Adrenal gland (tissue), 12 donors: ENCODE results near the gene CELSR2. TPM values are rescaled to one million over a fixed set of nuclear protein-coding genes. Genes with fewer than 3 reads are reported as not detected.

Experiments used
- DNase-seq, 7 donors: peaks; one replicate each; pipeline ENCODE4 v3.0.0-alpha.2; 2019 to 2020
- H3K27ac ChIP-seq, 5 donors: fragments of 200-600 bp; sonication (generic) in 4 of 5; 1 replicate in 3 of 5; 2 replicates in 2 of 5; pipeline versions ENCODE4 v1.5.1 to v1.8.0; 2016 to 2020; ENCODE audit warnings: mild to moderate bottlenecking in 1 of 5
- H3K27me3 ChIP-seq: fragments of 200-600 bp; 2 replicates; pipeline ENCODE4 v1.8.0; 2021
- H3K36me3 ChIP-seq, 2 donors: fragments of 200-600 bp; replicated peaks in 1 of 2; 1 replicate in 1 of 2; 2 replicates in 1 of 2; pipeline versions ENCODE4 v1.5.1 to v1.8.0; 2018 to 2022
- H3K4me1 ChIP-seq, 2 donors: fragments of 200-600 bp; replicated peaks in 1 of 2; 1 replicate in 1 of 2; 2 replicates in 1 of 2; pipeline versions ENCODE4 v1.5.1 to v1.8.0; 2018 to 2021
- H3K4me3 ChIP-seq, 4 donors: fragments of 200-600 bp; sonication (generic) in 3 of 4; one replicate each; pipeline ENCODE4 v1.5.1; 2016 to 2018
- H3K9me3 ChIP-seq, 3 donors: fragments of 200-600 bp; sonication (generic) in 1 of 3; replicated peaks in 1 of 3; 1 replicate in 2 of 3; 2 replicates in 1 of 3; pipeline versions ENCODE4 v1.5.1 to v1.8.0; 2016 to 2021
- CTCF ChIP-seq, 6 experiments: fragments of 450-650 bp in 4 of 6; fragments of 200-600 bp in 2 of 6; sonication (generic) in 1 of 6; IDR thresholded peaks; 1 replicate in 5 of 6; 2 replicates in 1 of 6; pipeline versions ENCODE4 v1.5.1 to v1.8.0; 2016 to 2021; ENCODE audit warnings: antibody characterized with exemption in 6 of 6, mild to moderate bottlenecking in 2 of 6, moderate library complexity in 1 of 6
- POLR2A ChIP-seq, 2 donors: fragments of 450-650 bp; IDR thresholded peaks; one replicate each; pipeline ENCODE4 v1.6.1; 2017; ENCODE audit warnings: antibody characterized with exemption in 2 of 2, mild to moderate bottlenecking in 2 of 2, moderate library complexity in 1 of 2
- WGBS, 4 donors: extraction: QIAGEN DNeasy Blood & Tissue Kit in 2 of 4; methylation state at CpG; one replicate each; pipeline versions ENCODE4 v1.1.5 to v1.1.7; 2013 to 2017; 5-methylcytosine and 5-hydroxymethylcytosine counted together
- intact Hi-C, 2 donors: fragments of 100-400 bp; cut with DNase I; formaldehyde crosslinking; loops; one replicate each; pipeline versions ENCODE4 v1.14.1 to v1.15.0; 2022 to 2023
- polyA plus RNA-seq, 3 donors: library from polyadenylated mRNA; stranded (reverse); fragments of 200-250 nt in 2 of 3; fragments of 350-450 nt in 1 of 3; fragmentation: Illumina TruSeq in 1 of 3; extraction: RNeasy Lipid Tissue Mini Kit (QIAGEN cat#74804) in 1 of 3; gene quantifications; one replicate each; pipeline ENCODE4 v1.2.3, GENCODE V29; 2013 to 2014
- total RNA-seq, 9 donors: library from RNA; depleted of rRNA in 4 of 9; stranded (reverse); fragments of >200 nt in 4 of 9; fragments of 120-200 nt in 1 of 9; fragmentation: NEBNext Ultra II Directional in 1 of 9; extraction: Animal tissue kit (Norgen Biotek cat#: 25700) in 1 of 9; gene quantifications; one replicate each; pipeline versions ENCODE4 v1.1.0 to v1.2.4, GENCODE V29; 2013 to 2023
- donor health status: healthy with polysubstance abuse.
- donor health status: Bipolar disorder and iron deficiency.
- donor health status: DM: yes; HTN: yes; CAD: no.
- donor health status: DM: no; HTN: no; CAD: no.
- donor health status: DM: no; HTN: no; CAD: no.
- donor health status: DM: yes; HTN: yes; CAD: no.

The CELSR2 gene
- total and polyA plus RNA-seq, 12 donors, result 0.89 to 9.1 (median 5.1) TPM

DNA sequence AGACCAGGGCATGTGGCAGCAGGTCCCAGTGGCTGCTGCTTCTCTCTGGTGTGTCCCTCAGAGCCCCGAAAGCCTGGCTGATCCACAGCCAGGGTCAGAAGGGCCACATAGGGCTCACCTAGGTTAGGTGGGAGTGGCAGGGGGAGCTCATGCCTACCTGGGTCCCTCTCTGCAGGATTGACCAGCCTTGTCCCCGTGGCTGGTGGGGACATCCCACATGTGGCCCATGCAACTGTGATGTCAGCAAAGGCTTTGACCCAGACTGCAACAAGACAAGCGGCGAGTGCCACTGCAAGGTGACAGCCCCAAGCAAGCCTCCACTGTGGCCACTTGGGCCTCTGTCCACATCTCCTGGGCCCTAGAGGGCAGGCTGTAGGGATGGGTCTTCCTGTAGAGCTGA is 15.7 kb downstream of the CELSR2 start:
- no peaks in the 10 kb centered on the region for H3K9me3 ChIP-seq
- H3K27ac ChIP-seq, result no peak overlapping the region
- TF ChIP-seq POLR2A (IDR thresholded peaks at IDR 0.05), result no peak
- TF ChIP-seq CTCF (IDR thresholded peaks at IDR 0.05), result no peak
- H3K27me3 ChIP-seq, result no peaks in the 10 kb centered on the region
- no peaks in the 10 kb centered on the region for H3K4me1 ChIP-seq
- no peak overlapping the region for H3K4me3 ChIP-seq
- intact Hi-C loops, result loop anchor here in 1 of 2 donors (5.0 kb wide), 1 partner anchor 48 kb away; no protein-coding TSS in a partner anchor
- WGBS, 4 donors, result 87 to 99% (median 94%) methylated on average over 3 to 4 of the region's 4 CpGs; no CpG with 5 or more reads in 1 of the 4 donors
- DNase-seq, result no peak
- no peaks in the 10 kb centered on the region for H3K36me3 ChIP-seq

DNA sequence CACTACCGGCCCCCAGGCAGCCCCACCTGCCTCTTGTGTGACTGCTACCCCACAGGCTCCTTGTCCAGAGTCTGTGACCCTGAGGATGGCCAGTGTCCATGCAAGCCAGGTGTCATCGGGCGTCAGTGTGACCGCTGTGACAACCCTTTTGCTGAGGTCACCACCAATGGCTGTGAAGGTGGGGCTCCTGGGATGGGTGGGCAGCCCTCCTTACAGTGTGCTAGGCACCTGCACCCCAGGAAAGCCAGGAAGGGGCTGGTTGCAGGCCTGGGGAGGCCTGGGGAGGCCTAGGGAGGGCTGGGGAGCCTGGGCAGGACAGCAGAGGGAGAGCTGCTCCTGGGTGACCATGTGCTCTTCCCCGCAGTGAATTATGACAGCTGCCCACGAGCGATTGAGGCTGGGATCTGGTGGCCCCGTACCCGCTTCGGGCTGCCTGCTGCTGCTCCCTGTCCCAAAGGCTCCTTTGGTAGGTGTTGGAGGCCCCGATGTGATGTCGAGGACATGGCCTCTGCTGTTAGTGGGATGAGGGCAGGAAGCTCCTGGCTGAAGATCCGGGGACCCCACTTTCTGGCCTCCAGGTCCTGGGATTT is 16.5 kb downstream of the CELSR2 start:
- intact Hi-C loops, result loop anchor here in 1 of 2 donors (5.0 kb wide), 1 partner anchor 49 kb away; no protein-coding TSS in a partner anchor
- Histone ChIP-seq H3K9me3 (no peaks in the 10 kb centered on the region), H3K27ac (no peak overlapping the region), H3K4me1 (no peaks in the 10 kb centered on the region), H3K4me3 (no peak overlapping the region), H3K36me3 (no peaks in the 10 kb centered on the region), H3K27me3 (no peaks in the 10 kb centered on the region)
- WGBS, 4 donors, result 91 to 93% (median 92%) methylated on average over 8 to 13 of the region's 13 CpGs
- no peak for DNase-seq
- TF ChIP-seq POLR2A (IDR thresholded peaks at IDR 0.05) (no peak), CTCF (IDR thresholded peaks at IDR 0.05) (no peak)

GRCh38 chr1:109266965-109267364 is 17.6 kb downstream of the CELSR2 start:
- H3K27me3 ChIP-seq, result no peaks in the 10 kb centered on the region
- DNase-seq, result peak in 1 of 7 donors; percentile 12
- no peaks in the 10 kb centered on the region for H3K4me1 ChIP-seq
- H3K36me3 ChIP-seq, result no peaks in the 10 kb centered on the region
- H3K27ac ChIP-seq, result no peak overlapping the region
- H3K9me3 ChIP-seq, result no peaks in the 10 kb centered on the region
- intact Hi-C loops, result loop anchor here in 1 of 2 donors (5.0 kb wide), 1 partner anchor 50 kb away; no protein-coding TSS in a partner anchor
- H3K4me3 ChIP-seq, result no peak overlapping the region
- TF ChIP-seq CTCF (IDR thresholded peaks at IDR 0.05) (no peak), POLR2A (IDR thresholded peaks at IDR 0.05) (no peak)
- 72 to 95% (median 90%) methylated on average over 7 to 11 of the region's 11 CpGs for WGBS, 4 donors

- no peaks in the 10 kb centered on the region for H3K4me1 ChIP-seq
- intact Hi-C loops, result loop anchor here in 1 of 2 donors (5.0 kb wide), 1 partner anchor 51 kb away; no protein-coding TSS in a partner anchor
- WGBS, 4 donors, result 92 to 100% (median 97%) methylated on average over 5 to 17 of the region's 17 CpGs
- H3K27me3 ChIP-seq, result no peaks in the 10 kb centered on the region
- no peaks in the 10 kb centered on the region for H3K9me3 ChIP-seq
- no peaks in the 10 kb centered on the region for H3K36me3 ChIP-seq
- peak in 1 of 7 donors; percentile 14 for DNase-seq
- no peak overlapping the region for H3K4me3 ChIP-seq
- TF ChIP-seq CTCF (IDR thresholded peaks at IDR 0.05), result no peak
- TF ChIP-seq POLR2A (IDR thresholded peaks at IDR 0.05), result no peak
- no peak overlapping the region for H3K27ac ChIP-seq
These were observed 18.5 kb downstream of the CELSR2 start for GRCh38 chr1:109267743-109268300.
